NCI-H1436 treated with DMSO at 0.1 percent for 48 hours (cell line): ENCODE results near the gene STARD13.
"Not testable (repeated sequence)": the region's sequence is repeated elsewhere in the genome, so short reads cannot be mapped to it uniquely, and the experiment has no call there.

Experiments
- DNase-seq: peaks from one replicate; lab custom pipeline; 2025; lab: John Stamatoyannopoulos, UW

Gene STARD13

GRCh38 chr13:33257841-33258807 is 27.4 kb downstream of the STARD13 start:
- no peak for DNase-seq

GRCh38 chr13:33256148-33256840 is 29.3 kb downstream of the STARD13 start:
- no peak for DNase-seq

- DNase-seq: no peak
Measured at GRCh38 chr13:33252135-33252534, 33.4 kb downstream of the STARD13 start.

- no peak for DNase-seq
Measured at GRCh38 chr13:33251131-33251661, 34.4 kb downstream of the STARD13 start.

GRCh38 chr13:33250609-33251008 is 34.9 kb downstream of the STARD13 start:
- no peak for DNase-seq

- no peak for DNase-seq
Measured at GRCh38 chr13:33249894-33250293, 35.7 kb downstream of the STARD13 start.

GRCh38 chr13:33249066-33249465 is 36.5 kb downstream of the STARD13 start:
- DNase-seq: no peak

GRCh38 chr13:33245505-33246158 is 39.9 kb downstream of the STARD13 start:
- DNase-seq: no peak

- DNase-seq: no peak
Measured at GRCh38 chr13:33244907-33245287, 40.7 kb downstream of the STARD13 start.

- DNase-seq: no peak
Measured at GRCh38 chr13:33244210-33244906, 41.2 kb downstream of the STARD13 start.

- no peak for DNase-seq
Measured at GRCh38 chr13:33242984-33243617, 42.5 kb downstream of the STARD13 start.

GRCh38 chr13:33242372-33242771 is 43.2 kb downstream of the STARD13 start:
- DNase-seq: not testable (repeated sequence)

GRCh38 chr13:33236021-33236420 is 49.5 kb downstream of the STARD13 start:
- no peak for DNase-seq

- no peak for DNase-seq
Measured at GRCh38 chr13:33235564-33235963, 50.0 kb downstream of the STARD13 start.

GRCh38 chr13:33235078-33235477 is 50.5 kb downstream of the STARD13 start:
- DNase-seq: no peak

- no peak for DNase-seq
Measured at GRCh38 chr13:33233547-33233946, 52.0 kb downstream of the STARD13 start.

- DNase-seq: no peak
Measured at GRCh38 chr13:33232883-33233282, 52.7 kb downstream of the STARD13 start.

- DNase-seq: no peak
Measured at GRCh38 chr13:33231339-33231738, 54.2 kb downstream of the STARD13 start.

- DNase-seq: no peak
Measured at GRCh38 chr13:33230178-33230881, 55.2 kb downstream of the STARD13 start.

GRCh38 chr13:33229446-33230177 is 55.9 kb downstream of the STARD13 start:
- DNase-seq: no peak
